Fibroblast of lung (primary cell): ENCODE data around the gene NLGN2.

Source experiments
- EZH2 ChIP-seq: IDR thresholded peaks from 2 replicates; pipeline ENCODE4 v1.5.1; 2012; ENCODE audit warnings: low read length, control low read depth, mild to moderate bottlenecking; ENCODE audit errors: missing control alignments
- TF ChIP-seq, protein P1 (sequence below), 2 donors: IDR thresholded peaks in 1 of 2; conservative IDR thresholded peaks in 1 of 2; 1 replicate in 1 of 2; 2 replicates in 1 of 2; pipeline ENCODE4 v1.5.1; 2011 to 2012; ENCODE audit warnings: low read length in 2 of 2, control low read depth in 1 of 2, inconsistent platforms in 1 of 2, low read depth in 1 of 2, mild to moderate bottlenecking in 1 of 2

GRCh38 chr17:7448461-7448860 is 40.8 kb downstream of the NLGN2 start:
- no peak for TF ChIP-seq EZH2
- TF ChIP-seq, protein P1, sequence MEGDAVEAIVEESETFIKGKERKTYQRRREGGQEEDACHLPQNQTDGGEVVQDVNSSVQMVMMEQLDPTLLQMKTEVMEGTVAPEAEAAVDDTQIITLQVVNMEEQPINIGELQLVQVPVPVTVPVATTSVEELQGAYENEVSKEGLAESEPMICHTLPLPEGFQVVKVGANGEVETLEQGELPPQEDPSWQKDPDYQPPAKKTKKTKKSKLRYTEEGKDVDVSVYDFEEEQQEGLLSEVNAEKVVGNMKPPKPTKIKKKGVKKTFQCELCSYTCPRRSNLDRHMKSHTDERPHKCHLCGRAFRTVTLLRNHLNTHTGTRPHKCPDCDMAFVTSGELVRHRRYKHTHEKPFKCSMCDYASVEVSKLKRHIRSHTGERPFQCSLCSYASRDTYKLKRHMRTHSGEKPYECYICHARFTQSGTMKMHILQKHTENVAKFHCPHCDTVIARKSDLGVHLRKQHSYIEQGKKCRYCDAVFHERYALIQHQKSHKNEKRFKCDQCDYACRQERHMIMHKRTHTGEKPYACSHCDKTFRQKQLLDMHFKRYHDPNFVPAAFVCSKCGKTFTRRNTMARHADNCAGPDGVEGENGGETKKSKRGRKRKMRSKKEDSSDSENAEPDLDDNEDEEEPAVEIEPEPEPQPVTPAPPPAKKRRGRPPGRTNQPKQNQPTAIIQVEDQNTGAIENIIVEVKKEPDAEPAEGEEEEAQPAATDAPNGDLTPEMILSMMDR (conservative IDR thresholded peaks at IDR 0.05 in 1 of 2, IDR thresholded peaks at IDR 0.05 in 1 of 2; ENCODE audit: low read depth in 1 of 2, low read length in 2 of 2) = no peak
